Parathyroid adenoma (tissue), 2 donors: ENCODE data around the gene SHISA5.

Source experiments
- H2AFZ ChIP-seq: fragments of 300-600 bp; sonication (generic); one replicate; pipeline ENCODE4 v1.7.0; 2017; ENCODE audit warnings: antibody characterized with exemption, mild to moderate bottlenecking
- H3K27ac ChIP-seq: fragments of 300-600 bp; sonication (generic); one replicate; pipeline ENCODE4 v1.7.0; 2017
- H3K27me3 ChIP-seq: fragments of 300-600 bp; sonication (generic); one replicate; pipeline ENCODE4 v1.7.0; 2017; ENCODE audit warnings: low read length; ENCODE audit not compliant: control insufficient read depth, insufficient read depth
- H3K36me3 ChIP-seq: fragments of 300-600 bp; sonication (generic); one replicate; pipeline ENCODE4 v1.7.0; 2017; ENCODE audit warnings: low read length; ENCODE audit not compliant: control insufficient read depth, insufficient read depth
- H3K4me1 ChIP-seq: fragments of 300-600 bp; sonication (generic); one replicate; pipeline ENCODE4 v1.7.0; 2017; ENCODE audit warnings: control low read depth
- H3K4me2 ChIP-seq: fragments of 300-600 bp; sonication (generic); one replicate; pipeline ENCODE4 v1.7.0; 2017; ENCODE audit warnings: low read length
- H3K4me3 ChIP-seq: fragments of 300-600 bp; sonication (generic); one replicate; pipeline ENCODE4 v1.7.0; 2017; ENCODE audit warnings: low read depth, low read length
- H3K79me2 ChIP-seq: fragments of 300-600 bp; sonication (generic); one replicate; pipeline ENCODE4 v1.7.0; 2017; ENCODE audit warnings: control low read depth
- H3K9ac ChIP-seq: fragments of 300-600 bp; sonication (generic); one replicate; pipeline ENCODE4 v1.7.0; 2017; ENCODE audit warnings: mild to moderate bottlenecking
- H3K9me3 ChIP-seq: fragments of 300-600 bp; sonication (generic); one replicate; pipeline ENCODE4 v1.7.0; 2017; ENCODE audit warnings: low read length; ENCODE audit not compliant: control insufficient read depth
- CTCF ChIP-seq: fragments of 300-600 bp; sonication (generic); IDR thresholded peaks from one replicate; pipeline ENCODE4 v1.7.0; 2017; ENCODE audit warnings: antibody characterized with exemption, mild to moderate bottlenecking
- donor health status: primary hyperparathyroidism.

Gene SHISA5

GRCh38 chr3:48445277-48445882, 58.6 kb downstream of the SHISA5 start:
- Histone ChIP-seq H3K4me2 (no peak overlapping the region), H3K4me3 (no peak overlapping the region), H3K27me3 (no peaks in the 10 kb centered on the region), H3K4me1 (peaks cover 15% of the 10 kb centered on the region), H3K9ac (no peak overlapping the region), H2AFZ (no peak overlapping the region), H3K9me3 (no peaks in the 10 kb centered on the region), H3K36me3 (no peaks in the 10 kb centered on the region), H3K27ac (no peak overlapping the region), H3K79me2 (peaks cover 13% of the 10 kb centered on the region)
- no peak for TF ChIP-seq CTCF

GRCh38 chr3:48441940-48442339, 62.0 kb downstream of the SHISA5 start:
- H3K9me3 ChIP-seq, result no peaks in the 10 kb centered on the region
- H3K4me1 ChIP-seq, result peaks cover 18% of the 10 kb centered on the region
- no peak for TF ChIP-seq CTCF
- H3K4me2 ChIP-seq, result peak overlapping the region; percentile 80
- no peaks in the 10 kb centered on the region for H3K27me3 ChIP-seq
- H3K9ac ChIP-seq, result no peak overlapping the region
- H3K4me3 ChIP-seq, result no peak overlapping the region
- H3K27ac ChIP-seq, result no peak overlapping the region
- H3K79me2 ChIP-seq, result peaks cover 13% of the 10 kb centered on the region
- no peaks in the 10 kb centered on the region for H3K36me3 ChIP-seq
- no peak overlapping the region for H2AFZ ChIP-seq

DNA sequence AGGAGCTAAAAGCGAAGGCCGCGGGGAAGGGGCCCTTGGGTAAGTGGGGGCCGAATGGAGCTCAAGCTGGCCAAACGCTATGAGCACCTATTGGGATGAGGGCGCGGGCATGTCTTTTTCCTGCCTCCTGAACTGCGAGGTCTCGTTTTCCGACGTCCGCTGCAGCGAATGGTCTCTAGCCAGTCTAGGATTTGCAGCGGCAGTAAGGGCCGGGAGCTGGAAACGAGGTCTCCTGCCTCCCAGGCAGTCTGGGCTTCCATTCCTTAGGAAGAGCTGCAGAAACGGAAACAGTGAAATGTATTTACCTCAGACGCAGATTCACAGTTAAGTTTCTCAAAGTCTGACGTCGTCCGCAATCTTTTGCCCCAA, 63.4 kb downstream of the SHISA5 start:
- peak overlapping the region; percentile 90 for H3K27ac ChIP-seq
- H3K36me3 ChIP-seq, result no peaks in the 10 kb centered on the region
- no peak for TF ChIP-seq CTCF
- H3K4me1 ChIP-seq, result peaks cover 16% of the 10 kb centered on the region
- peaks cover 17% of the 10 kb centered on the region for H3K79me2 ChIP-seq
- peak overlapping the region; percentile 91 for H2AFZ ChIP-seq
- peak overlapping the region; percentile 97 for H3K4me3 ChIP-seq
- no peaks in the 10 kb centered on the region for H3K9me3 ChIP-seq
- H3K27me3 ChIP-seq, result no peaks in the 10 kb centered on the region
- peak overlapping the region; percentile 80 for H3K4me2 ChIP-seq
- peak overlapping the region; percentile 9 for H3K9ac ChIP-seq

GRCh38 chr3:48439820-48440589, 64.0 kb downstream of the SHISA5 start, which contains the start of the genes CCDC51 and TMA7:
Gene CCDC51 (minus strand): TSS chr3:48440119. CDS start chr3:48435128, 4,991 bp downstream.
Gene TMA7 (plus strand): TSS chr3:48440257. CDS start chr3:48440297, 40 bp downstream.
- Histone ChIP-seq H3K9me3 (no peaks in the 10 kb centered on the region), H3K79me2 (peaks cover 21% of the 10 kb centered on the region), H2AFZ (peak within 1 kb of the TSS; percentile 91), H3K4me3 (peak within 1 kb of the TSS; percentile 97), H3K9ac (peak within 1 kb of the TSS; percentile 9), H3K4me1 (peaks cover 16% of the 10 kb centered on the region), H3K27me3 (no peaks in the 10 kb centered on the region), H3K36me3 (no peaks in the 10 kb centered on the region), H3K4me2 (peak within 1 kb of the TSS; percentile 80), H3K27ac (peak within 1 kb of the TSS; percentile 90)
- TF ChIP-seq CTCF, result no peak
